Effector memory CD4-positive, alpha-beta T cell (primary cell): ENCODE measurements around the gene IKZF3.
"Not testable (repeated sequence)": the region's sequence is repeated elsewhere in the genome, so short reads cannot be mapped to it uniquely, and the experiment has no call there.

Source experiments
- DNase-seq, 3 donors: peaks; one replicate each; pipeline ENCODE4 v3.0.0-alpha.2; 2020
- H3K27ac ChIP-seq: 2 replicates; pipeline ENCODE4 v1.7.0; 2013; ENCODE audit warnings: mild to moderate bottlenecking, low read length, moderate library complexity; ENCODE audit not compliant: insufficient read depth, poor library complexity, severe bottlenecking
- H3K27me3 ChIP-seq: replicated peaks from 2 replicates; pipeline ENCODE4 v1.7.0; 2013; ENCODE audit warnings: mild to moderate bottlenecking, low read length; ENCODE audit not compliant: insufficient read depth, control insufficient read depth, poor library complexity, severe bottlenecking
- H3K36me3 ChIP-seq: 2 replicates; pipeline ENCODE4 v1.7.0; 2013; ENCODE audit warnings: mild to moderate bottlenecking, low read length, moderate library complexity; ENCODE audit not compliant: control insufficient read depth, insufficient read depth
- H3K4me1 ChIP-seq: 2 replicates; pipeline ENCODE4 v1.7.0; 2013; ENCODE audit warnings: low read length, mild to moderate bottlenecking; ENCODE audit not compliant: control insufficient read depth, insufficient read depth, poor library complexity, severe bottlenecking
- H3K4me3 ChIP-seq: 2 replicates; pipeline ENCODE4 v1.7.0; 2013; ENCODE audit warnings: low read length, low read depth, mild to moderate bottlenecking; ENCODE audit not compliant: insufficient read depth, poor library complexity, severe bottlenecking
- H3K9me3 ChIP-seq: 2 replicates; pipeline ENCODE4 v1.7.0; 2013; ENCODE audit warnings: mild to moderate bottlenecking, low read length, moderate library complexity; ENCODE audit not compliant: control insufficient read depth

IKZF3 gene

GRCh38 chr17:39714234-39714633 lies 149.9 kb downstream of the IKZF3 start:
- no peaks in the 10 kb centered on the region for H3K27me3 ChIP-seq
- no peak overlapping the region for H3K4me3 ChIP-seq
- H3K4me1 ChIP-seq, result no peaks in the 10 kb centered on the region
- no peak for DNase-seq
- no peak overlapping the region for H3K27ac ChIP-seq
- H3K36me3 ChIP-seq, result no peaks in the 10 kb centered on the region
- H3K9me3 ChIP-seq, result no peaks in the 10 kb centered on the region

- no peaks in the 10 kb centered on the region for H3K27me3 ChIP-seq
- no peak overlapping the region for H3K27ac ChIP-seq
- no peak for DNase-seq
- H3K9me3 ChIP-seq, result no peaks in the 10 kb centered on the region
- H3K4me3 ChIP-seq, result no peak overlapping the region
- H3K36me3 ChIP-seq, result no peaks in the 10 kb centered on the region
- peaks cover 7% of the 10 kb centered on the region for H3K4me1 ChIP-seq
Measured at GRCh38 chr17:39711851-39712250, 152.3 kb downstream of the IKZF3 start.

- H3K27me3 ChIP-seq, H3K9me3 ChIP-seq, H3K4me1 ChIP-seq, DNase-seq, H3K27ac ChIP-seq, H3K36me3 ChIP-seq, H3K4me3 ChIP-seq: not testable (repeated sequence)
Measured at GRCh38 chr17:39711071-39711470, 153.0 kb downstream of the IKZF3 start.

- Histone ChIP-seq H3K9me3 (no peaks in the 10 kb centered on the region), H3K27me3 (no peaks in the 10 kb centered on the region), H3K36me3 (no peaks in the 10 kb centered on the region), H3K4me1 (peaks cover 10% of the 10 kb centered on the region), H3K4me3 (no peak overlapping the region), H3K27ac (no peak overlapping the region)
- no peak for DNase-seq
Measured at GRCh38 chr17:39709998-39710964, 153.8 kb downstream of the IKZF3 start.

- peaks cover 10% of the 10 kb centered on the region for H3K4me1 ChIP-seq
- no peaks in the 10 kb centered on the region for H3K27me3 ChIP-seq
- H3K4me3 ChIP-seq, result no peak overlapping the region
- no peaks in the 10 kb centered on the region for H3K36me3 ChIP-seq
- H3K27ac ChIP-seq, result no peak overlapping the region
- no peak for DNase-seq
- H3K9me3 ChIP-seq, result no peaks in the 10 kb centered on the region
Measured at GRCh38 chr17:39709319-39709997, 154.7 kb downstream of the IKZF3 start.
